ENCODE results near the gene CACNA1D.

The CACNA1D gene

GRCh38 chr3:53668872-53669271, 174.5 kb downstream of the CACNA1D start:
- DNase-seq (ENCODE audit: insufficient read length) (no peak), FAIRE-seq (peak; percentile 67)
- no peak for TF ChIP-seq POLR2AphosphoS5 (IDR thresholded peaks at IDR 0.05; ENCODE audit: low read depth, low read length)
- TF ChIP-seq POLR2A (IDR thresholded peaks at IDR 0.05; ENCODE audit: low read depth, low read length): no peak
- TF ChIP-seq TAF1 (IDR thresholded peaks at IDR 0.05; ENCODE audit: borderline replicate concordance, low read depth, low read length): no peak

- DNase-seq (ENCODE audit: insufficient read length) (no peak), FAIRE-seq (no peak)
- TF ChIP-seq POLR2A (IDR thresholded peaks at IDR 0.05; ENCODE audit: low read depth, low read length) (no peak), TAF1 (IDR thresholded peaks at IDR 0.05; ENCODE audit: borderline replicate concordance, low read depth, low read length) (no peak), POLR2AphosphoS5 (IDR thresholded peaks at IDR 0.05; ENCODE audit: low read depth, low read length) (no peak)
Observed at GRCh38 chr3:53670721-53671120, 176.3 kb downstream of the CACNA1D start.

GRCh38 chr3:53671192-53671960, 177.0 kb downstream of the CACNA1D start:
- TF ChIP-seq POLR2A (IDR thresholded peaks at IDR 0.05; ENCODE audit: low read depth, low read length): no peak
- TF ChIP-seq TAF1 (IDR thresholded peaks at IDR 0.05; ENCODE audit: borderline replicate concordance, low read depth, low read length): no peak
- TF ChIP-seq POLR2AphosphoS5 (IDR thresholded peaks at IDR 0.05; ENCODE audit: low read depth, low read length): no peak
- no peak for FAIRE-seq
- no peak for DNase-seq (ENCODE audit: insufficient read length)

- FAIRE-seq (no peak), DNase-seq (ENCODE audit: insufficient read length) (no peak)
- no peak for TF ChIP-seq POLR2A (IDR thresholded peaks at IDR 0.05; ENCODE audit: low read depth, low read length)
- no peak for TF ChIP-seq POLR2AphosphoS5 (IDR thresholded peaks at IDR 0.05; ENCODE audit: low read depth, low read length)
- no peak for TF ChIP-seq TAF1 (IDR thresholded peaks at IDR 0.05; ENCODE audit: borderline replicate concordance, low read depth, low read length)
Observed at GRCh38 chr3:53671961-53672299, 177.5 kb downstream of the CACNA1D start.

GRCh38 chr3:53672981-53673380, 178.6 kb downstream of the CACNA1D start:
- DNase-seq (ENCODE audit: insufficient read length) (no peak), FAIRE-seq (no peak)
- no peak for TF ChIP-seq POLR2AphosphoS5 (IDR thresholded peaks at IDR 0.05; ENCODE audit: low read depth, low read length)
- no peak for TF ChIP-seq TAF1 (IDR thresholded peaks at IDR 0.05; ENCODE audit: borderline replicate concordance, low read depth, low read length)
- no peak for TF ChIP-seq POLR2A (IDR thresholded peaks at IDR 0.05; ENCODE audit: low read depth, low read length)

- no peak for TF ChIP-seq POLR2AphosphoS5 (IDR thresholded peaks at IDR 0.05; ENCODE audit: low read depth, low read length)
- DNase-seq (ENCODE audit: insufficient read length) (no peak), FAIRE-seq (no peak)
Observed at GRCh38 chr3:53673722-53674350, 179.4 kb downstream of the CACNA1D start.

- FAIRE-seq (no peak), DNase-seq (ENCODE audit: insufficient read length) (no peak)
- TF ChIP-seq POLR2AphosphoS5 (IDR thresholded peaks at IDR 0.05; ENCODE audit: low read depth, low read length) (no peak), TAF1 (IDR thresholded peaks at IDR 0.05; ENCODE audit: borderline replicate concordance, low read depth, low read length) (no peak), POLR2A (IDR thresholded peaks at IDR 0.05; ENCODE audit: low read depth, low read length) (no peak)
Observed at GRCh38 chr3:53674582-53674981, 180.2 kb downstream of the CACNA1D start.

- no peak for FAIRE-seq
- TF ChIP-seq TAF1 (IDR thresholded peaks at IDR 0.05; ENCODE audit: borderline replicate concordance, low read depth, low read length): no peak
- TF ChIP-seq POLR2A (IDR thresholded peaks at IDR 0.05; ENCODE audit: low read depth, low read length): no peak
- no peak for TF ChIP-seq POLR2AphosphoS5 (IDR thresholded peaks at IDR 0.05; ENCODE audit: low read depth, low read length)
- DNase-seq (ENCODE audit: insufficient read length): no peak
Observed at GRCh38 chr3:53675022-53675697, 180.7 kb downstream of the CACNA1D start.

- DNase-seq (ENCODE audit: insufficient read length): no peak
- FAIRE-seq: no peak
- no peak for TF ChIP-seq POLR2A (IDR thresholded peaks at IDR 0.05; ENCODE audit: low read depth, low read length)
- TF ChIP-seq POLR2AphosphoS5 (IDR thresholded peaks at IDR 0.05; ENCODE audit: low read depth, low read length): no peak
- no peak for TF ChIP-seq TAF1 (IDR thresholded peaks at IDR 0.05; ENCODE audit: borderline replicate concordance, low read depth, low read length)
Observed at GRCh38 chr3:53675942-53676341, 181.5 kb downstream of the CACNA1D start.

GRCh38 chr3:53677413-53677812, 183.0 kb downstream of the CACNA1D start:
- no peak for TF ChIP-seq POLR2AphosphoS5 (IDR thresholded peaks at IDR 0.05; ENCODE audit: low read depth, low read length)
- no peak for TF ChIP-seq TAF1 (IDR thresholded peaks at IDR 0.05; ENCODE audit: borderline replicate concordance, low read depth, low read length)
- no peak for TF ChIP-seq POLR2A (IDR thresholded peaks at IDR 0.05; ENCODE audit: low read depth, low read length)
- no peak for DNase-seq (ENCODE audit: insufficient read length)
- FAIRE-seq: no peak

GRCh38 chr3:53680028-53680427, 185.6 kb downstream of the CACNA1D start:
- DNase-seq (ENCODE audit: insufficient read length) (no peak), FAIRE-seq (no peak)
- TF ChIP-seq TAF1 (IDR thresholded peaks at IDR 0.05; ENCODE audit: borderline replicate concordance, low read depth, low read length) (no peak), POLR2AphosphoS5 (IDR thresholded peaks at IDR 0.05; ENCODE audit: low read depth, low read length) (no peak), POLR2A (IDR thresholded peaks at IDR 0.05; ENCODE audit: low read depth, low read length) (no peak)

- no peak for FAIRE-seq
- TF ChIP-seq TAF1 (IDR thresholded peaks at IDR 0.05; ENCODE audit: borderline replicate concordance, low read depth, low read length) (no peak), POLR2AphosphoS5 (IDR thresholded peaks at IDR 0.05; ENCODE audit: low read depth, low read length) (no peak), POLR2A (IDR thresholded peaks at IDR 0.05; ENCODE audit: low read depth, low read length) (no peak)
- DNase-seq (ENCODE audit: insufficient read length): no peak
Observed at GRCh38 chr3:53682807-53683206, 188.4 kb downstream of the CACNA1D start.

Data from GM12892 (cell line).